Stimulated activated CD8-positive, alpha-beta memory T cell treated with anti-CD3 and anti-CD28 coated beads, Interleukin-12 subunit alpha, Interleukin-12 subunit beta, amount 100 ng/mL, for 24 hours (primary cell): ENCODE measurements around the gene NPR2.

Source experiments
- DNase-seq: peaks from one replicate; pipeline ENCODE4 v3.0.0-alpha.2; 2020; ENCODE audit errors: extremely low read depth

The NPR2 gene

DNA sequence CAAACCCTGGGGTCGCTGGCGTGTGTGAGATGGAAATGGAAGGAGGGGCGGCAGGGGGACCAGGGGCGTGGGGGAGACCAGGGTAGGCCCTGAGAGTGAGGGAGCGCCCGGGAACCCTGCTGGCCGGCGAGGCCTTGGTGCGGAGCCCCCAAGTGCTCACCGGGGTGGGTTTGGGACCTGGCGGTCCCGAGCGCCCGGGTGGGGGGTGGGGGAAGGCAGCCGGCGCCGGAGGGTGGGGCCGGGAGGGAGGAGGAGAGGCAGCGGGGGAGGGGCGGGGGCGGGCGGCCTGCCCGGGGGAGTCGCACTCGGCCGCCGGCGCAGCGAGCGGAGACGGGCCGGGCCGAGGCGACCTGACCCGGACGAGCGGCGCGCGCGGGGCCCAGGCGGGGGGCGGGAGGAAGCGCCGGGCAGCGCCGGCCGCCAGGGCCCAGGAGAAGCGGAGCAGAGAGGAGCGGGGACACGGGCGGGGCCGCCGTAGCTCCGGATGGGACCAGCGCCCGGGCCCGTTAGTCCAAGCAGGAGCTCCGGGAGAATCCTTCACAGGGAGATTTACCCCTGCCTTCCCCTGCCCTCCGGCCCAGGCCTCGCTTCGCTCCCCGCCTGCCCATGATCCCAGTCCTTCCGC lies at the start of gene NPR2:
TSS of gene NPR2 (plus strand) at position 295 of the 625 bp plus-strand sequence. CDS start 818 bp downstream, outside the sequence.
- no peak for DNase-seq

DNA sequence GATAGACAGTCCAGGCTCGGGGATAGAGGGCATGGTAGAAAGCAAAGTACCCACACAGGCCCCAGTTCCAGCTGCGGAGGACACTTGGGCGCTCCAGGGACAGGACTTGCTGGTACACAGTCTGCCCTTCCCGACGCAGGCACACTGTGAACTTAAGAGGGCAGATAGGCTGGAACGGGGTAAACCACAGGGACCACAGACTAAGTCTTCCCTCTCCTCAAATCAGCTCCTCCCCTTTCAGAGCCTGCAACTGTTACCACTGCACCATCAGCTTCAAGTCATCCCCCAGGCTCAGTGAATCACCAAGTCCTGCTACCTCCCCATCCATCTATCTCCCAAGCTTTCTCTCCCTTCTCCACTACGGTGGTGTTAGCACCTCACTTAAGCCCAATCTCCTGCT lies 49.7 kb upstream of the NPR2 start:
- DNase-seq, result no peak

DNA sequence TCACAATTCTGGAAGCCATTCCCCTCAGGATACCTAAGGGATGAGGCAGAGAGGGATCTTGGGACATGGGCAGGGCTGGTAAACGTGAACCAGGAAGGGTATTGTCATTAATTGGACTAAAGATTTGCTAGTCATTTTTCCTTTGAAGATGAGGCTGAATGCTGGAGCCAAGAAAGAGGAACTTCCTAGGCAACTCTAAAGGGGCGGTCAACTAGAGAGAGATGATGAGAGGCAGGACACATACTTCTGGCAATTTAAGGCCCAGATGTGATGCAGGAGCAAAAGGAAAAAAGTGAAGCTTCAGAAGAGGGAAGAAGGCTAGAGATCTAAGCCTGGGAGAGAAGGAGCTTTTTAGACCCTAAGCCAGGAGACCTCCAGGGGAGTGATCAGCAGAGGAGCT lies 47.9 kb upstream of the NPR2 start:
- DNase-seq, result no peak

DNA sequence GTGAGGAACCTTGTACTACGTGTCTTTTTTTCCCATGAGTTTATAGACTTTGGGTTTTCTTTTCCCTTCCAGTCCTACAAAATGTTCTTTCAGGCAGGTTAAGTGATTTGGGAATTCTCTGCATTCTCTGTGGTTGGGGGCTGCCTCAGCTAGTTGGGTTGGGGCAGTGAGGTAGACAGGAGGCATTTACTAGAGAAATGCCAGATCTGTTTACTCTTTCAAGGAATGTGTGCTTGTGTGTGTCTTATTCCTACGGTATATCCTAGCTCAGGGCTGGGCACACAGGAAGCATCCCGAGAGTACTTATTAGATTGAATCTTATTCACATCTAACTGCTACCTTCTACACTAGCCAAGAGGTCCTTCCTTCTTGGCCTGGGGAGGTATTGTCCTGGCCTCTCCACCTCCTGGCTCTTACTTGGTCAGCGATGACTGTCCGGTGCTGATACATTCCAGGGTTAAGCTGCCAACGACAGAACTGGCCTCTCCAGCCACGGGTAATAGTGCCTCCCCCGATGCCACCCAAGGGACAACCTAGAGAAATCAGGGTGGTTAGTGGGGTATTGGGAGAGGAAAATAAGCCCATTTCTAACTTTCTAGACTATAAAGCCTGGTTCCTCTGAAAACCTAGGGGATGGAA lies 47.4 kb upstream of the NPR2 start:
- DNase-seq, result no peak

DNA sequence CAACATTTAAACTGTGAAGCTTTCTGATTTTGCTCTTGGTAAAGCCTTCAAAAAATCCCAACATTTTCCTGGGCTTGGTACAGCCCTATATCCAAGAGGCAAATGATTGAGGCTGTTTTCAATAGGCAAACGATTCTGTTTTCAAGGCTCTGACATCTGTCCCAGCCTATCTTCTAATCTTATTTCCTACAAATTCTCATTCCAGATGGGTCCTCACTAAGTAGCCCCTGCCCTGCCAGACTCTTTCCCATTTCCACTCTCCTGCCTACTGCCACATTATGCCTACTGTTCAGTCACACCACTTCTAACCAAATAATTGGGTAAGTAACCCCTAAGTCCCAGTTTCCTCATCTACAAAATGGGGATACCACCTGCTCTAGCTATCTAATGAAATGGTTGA lies 45.8 kb upstream of the NPR2 start:
- DNase-seq, result no peak

DNA sequence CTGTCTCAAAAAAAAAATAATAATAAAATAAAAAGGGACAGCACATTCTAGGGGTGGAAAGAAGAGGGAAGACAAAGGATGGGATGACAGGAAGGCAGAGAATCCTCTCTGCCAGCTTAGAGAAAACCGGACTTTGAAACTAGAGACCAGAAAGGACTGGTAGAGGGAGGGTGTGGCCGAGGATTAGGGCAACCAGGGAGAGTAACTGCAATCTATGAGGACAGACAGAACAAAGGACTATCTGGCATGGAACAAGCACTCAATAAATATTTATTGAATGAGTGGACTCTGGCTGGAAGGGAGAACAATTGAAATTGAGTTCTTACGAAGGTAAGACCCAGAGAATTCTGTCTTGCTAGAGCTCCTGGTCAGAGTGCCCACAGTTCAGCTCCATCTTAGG lies 44.8 kb upstream of the NPR2 start:
- no peak for DNase-seq

DNA sequence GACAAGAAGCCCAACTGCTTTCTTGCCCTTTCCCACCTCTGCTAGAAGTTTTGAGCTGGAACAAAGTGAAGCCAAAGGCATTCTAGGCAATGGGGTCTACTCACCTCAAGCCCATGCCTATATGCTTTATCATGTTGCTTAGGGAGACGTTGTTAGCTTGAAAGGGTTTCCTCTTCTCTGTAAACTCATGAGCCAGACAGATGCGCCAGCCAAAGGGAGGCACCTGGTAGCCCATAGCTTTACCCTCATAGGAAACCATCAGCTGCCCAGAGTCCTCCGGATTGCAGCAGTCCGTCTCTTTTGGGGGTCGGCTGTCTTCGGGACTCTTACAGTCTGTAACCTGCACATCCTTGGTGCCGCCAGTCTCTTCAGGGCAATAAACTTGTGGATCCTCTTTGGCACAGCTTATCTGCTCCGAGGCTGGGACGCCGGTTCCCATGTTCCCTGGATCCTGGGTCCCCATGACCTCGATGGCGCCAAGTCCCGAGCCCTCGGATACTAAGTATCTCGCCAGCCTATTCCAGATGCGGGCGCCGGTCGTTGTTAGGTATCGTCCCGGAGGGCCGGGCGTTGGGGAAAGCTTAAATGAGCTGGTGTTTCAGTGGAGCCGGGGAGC lies 43.0 kb upstream of the NPR2 start:
- no peak for DNase-seq

DNA sequence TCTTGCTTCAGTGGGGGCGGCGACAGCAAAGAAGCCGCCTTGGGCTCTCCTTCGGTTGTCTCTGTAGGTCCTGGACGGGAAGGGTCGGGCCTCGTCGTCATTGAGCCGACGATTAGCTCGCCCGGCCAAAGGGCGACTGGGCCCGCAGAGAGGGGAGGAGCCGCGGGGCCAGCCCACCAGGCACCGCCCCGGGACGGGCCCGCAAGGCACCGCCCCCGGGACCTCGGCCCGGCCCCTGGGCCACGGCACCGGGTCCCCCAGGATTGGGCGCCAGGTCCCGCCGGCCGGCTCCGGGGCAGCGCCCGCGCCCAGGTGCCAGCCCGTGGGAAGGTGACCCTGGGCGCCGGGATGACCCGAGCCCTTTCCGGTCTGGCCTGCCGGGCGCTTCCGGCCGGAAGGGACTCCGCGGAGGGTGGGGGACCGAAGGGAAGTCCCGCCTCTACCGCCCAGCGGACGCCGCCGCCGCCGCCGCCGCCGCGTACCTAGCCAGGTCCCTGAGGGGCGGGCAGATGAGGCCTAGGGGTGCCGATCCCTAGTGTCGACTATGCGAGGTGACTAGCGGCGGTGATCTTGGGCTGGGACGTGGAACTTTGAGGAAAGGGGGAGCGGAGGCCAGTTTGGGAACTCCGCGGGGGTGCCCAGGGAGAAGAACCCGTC lies 42.4 kb upstream of the NPR2 start, which contains the start of the genes GBA2 and RGP1:
TSS of gene GBA2 (minus strand) at position 371 of the 657 bp plus-strand sequence. CDS start 524 bp downstream, outside the sequence.
TSS of gene RGP1 (plus strand) at position 430 of the 657 bp plus-strand sequence. CDS start 469 bp downstream, outside the sequence.
- DNase-seq, result peak; percentile 46

DNA sequence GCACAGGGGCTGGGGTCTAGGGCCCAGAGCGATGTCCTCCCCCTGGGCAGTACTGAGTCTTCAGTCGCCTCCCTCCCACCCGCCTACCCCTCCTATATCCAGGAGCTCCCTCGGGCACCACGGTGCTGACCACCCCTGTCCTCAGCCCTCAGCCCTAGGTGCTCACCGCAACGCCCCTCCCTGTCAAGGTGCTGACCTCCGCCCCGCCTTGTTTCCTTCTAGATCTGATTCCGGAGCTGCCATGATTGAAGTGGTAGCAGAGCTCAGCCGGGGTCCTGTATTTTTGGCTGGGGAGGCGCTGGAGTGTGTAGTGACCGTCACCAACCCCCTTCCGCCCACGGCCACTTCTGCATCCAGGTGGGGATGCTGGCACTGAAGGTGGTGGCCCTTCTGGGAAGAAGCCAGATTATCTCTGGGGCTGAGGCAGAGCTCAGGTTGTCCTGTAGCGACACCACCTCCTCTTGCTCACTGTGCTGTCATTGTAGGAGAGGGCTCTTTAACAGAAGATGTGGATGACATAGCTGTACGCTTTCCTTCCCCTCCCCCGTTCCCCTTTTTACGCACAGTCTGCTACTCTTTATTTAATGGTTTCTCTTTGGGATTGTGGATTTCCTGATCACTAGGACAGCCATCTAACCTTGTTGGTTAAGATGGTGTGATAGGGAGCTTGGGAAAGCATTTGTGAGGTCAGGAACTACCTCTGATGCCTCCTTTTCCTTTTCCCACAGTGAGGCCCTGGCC lies 41.7 kb upstream of the NPR2 start:
- no peak for DNase-seq

DNA sequence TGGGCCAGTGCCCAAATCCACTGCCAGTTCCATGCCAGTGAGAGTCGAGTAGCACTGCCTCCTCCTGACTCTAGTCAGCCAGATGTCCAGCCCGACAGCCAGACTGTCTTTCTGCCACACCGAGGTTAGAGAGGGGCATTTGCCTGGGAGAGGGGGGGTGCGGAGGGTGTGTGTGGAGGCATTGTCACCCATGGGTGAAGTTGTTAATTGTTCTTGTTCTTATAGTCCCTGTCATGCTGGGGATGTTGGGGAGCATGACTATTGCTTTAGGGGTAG lies 41.2 kb upstream of the NPR2 start:
- DNase-seq, result no peak

DNA sequence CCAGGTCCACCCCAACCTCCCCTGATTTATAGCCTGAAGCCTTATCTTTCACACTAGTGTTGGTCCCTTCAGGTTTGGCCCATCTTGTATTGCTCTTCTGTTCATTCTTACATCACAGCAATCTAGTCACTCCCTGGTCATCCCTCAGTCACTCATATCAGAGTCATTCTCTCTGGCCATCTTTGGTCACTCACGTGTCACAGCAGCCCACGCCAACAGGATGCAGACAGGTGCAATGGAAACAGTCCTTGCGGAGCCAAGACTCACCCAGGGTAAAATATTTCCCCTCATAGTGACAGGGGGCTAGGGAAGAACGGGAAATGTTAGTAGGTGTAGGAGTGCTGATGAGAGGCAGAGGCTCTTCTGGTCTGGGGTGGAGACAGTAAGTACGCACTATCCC lies 37.9 kb upstream of the NPR2 start:
- DNase-seq, result no peak

DNA sequence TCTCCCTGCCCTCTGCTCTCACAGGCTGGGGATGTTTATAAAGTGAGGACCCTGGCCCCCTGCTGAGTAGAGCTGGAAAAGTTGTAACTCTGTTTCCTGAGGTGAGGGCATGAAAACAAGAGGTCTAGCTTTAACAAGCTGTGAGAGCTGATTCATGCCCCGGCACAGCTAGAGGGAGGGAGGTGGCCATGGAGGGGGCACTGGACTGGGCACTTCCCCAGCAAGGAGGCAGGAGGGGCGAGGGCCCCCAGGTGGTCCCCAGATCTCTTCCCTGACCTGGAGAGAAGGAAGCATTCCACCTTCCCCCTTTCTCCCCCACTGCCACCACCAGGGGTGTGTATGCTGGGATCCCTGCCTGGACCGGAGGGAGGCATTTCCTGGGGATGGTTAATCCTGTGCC lies 37.1 kb upstream of the NPR2 start, which contains the start of gene MSMP:
TSS of gene MSMP (minus strand) at position 13 of the 400 bp plus-strand sequence. CDS start 147 bp downstream, outside the sequence.
- DNase-seq, result no peak

DNA sequence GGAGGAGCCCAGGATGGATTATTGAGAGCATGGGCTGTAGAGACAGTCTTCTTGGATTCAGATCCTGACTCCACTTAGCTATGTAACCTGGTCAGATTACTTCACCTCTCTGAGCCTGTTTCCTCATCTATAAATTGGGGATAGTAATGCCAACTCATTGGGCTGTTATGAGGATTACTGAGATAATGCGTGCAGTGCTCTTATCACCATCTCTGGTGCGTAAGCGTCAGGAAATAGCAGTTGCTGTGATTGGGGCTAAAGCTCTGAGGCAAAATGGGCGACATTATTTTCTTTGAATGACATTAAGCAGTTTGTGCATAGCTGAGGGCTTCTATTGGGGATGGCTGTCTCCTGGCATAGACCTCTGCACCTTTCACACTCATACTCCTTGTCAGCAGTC lies 36.3 kb upstream of the NPR2 start:
- no peak for DNase-seq

DNA sequence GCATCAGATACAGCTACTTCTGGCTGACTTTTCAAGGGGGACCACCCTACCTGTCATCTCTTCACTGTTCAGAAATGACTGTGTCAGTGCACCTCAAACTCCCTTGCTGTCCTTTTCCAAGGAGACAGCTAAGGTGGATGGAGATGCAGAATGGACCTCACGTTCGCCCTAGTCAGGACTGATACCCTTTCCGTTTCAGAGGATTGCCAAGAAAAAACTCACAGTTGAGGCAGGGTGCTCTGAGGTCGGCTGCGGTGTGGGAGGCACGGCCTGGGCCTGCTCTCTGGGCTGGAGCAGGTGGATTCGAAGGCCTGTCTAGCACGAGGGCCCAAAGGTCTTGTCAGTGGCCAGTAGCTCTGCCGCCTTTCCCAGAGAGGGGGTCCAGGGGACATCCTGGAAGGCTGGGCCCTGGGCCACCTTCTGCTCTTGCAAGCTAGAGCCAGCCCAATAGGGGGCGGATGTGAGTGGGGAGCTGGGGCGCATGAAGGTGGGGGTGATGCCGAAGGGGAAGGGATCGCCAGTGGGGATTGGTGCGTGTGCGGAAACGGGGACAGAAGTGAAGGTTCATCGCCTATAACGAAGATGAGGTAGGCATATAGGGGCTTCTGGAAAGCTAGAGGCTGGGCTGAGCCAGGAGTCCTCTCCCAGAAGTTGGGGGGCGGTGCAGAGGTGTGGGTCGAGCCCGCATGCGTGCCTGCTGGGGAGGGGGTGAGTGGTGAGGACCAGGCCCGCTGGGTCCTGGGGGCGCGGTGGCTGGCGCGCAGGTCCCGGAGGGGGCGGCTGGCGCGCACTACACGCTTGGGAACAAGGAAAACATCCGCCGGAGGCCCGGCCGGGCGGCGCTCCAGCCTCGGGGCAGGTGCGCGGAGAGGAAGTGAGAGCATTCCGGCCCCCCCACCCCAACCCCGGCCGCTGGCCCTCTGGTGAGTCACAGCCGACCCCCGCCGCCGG lies 34.8 kb upstream of the NPR2 start:
- DNase-seq, result peak; percentile 61

DNA sequence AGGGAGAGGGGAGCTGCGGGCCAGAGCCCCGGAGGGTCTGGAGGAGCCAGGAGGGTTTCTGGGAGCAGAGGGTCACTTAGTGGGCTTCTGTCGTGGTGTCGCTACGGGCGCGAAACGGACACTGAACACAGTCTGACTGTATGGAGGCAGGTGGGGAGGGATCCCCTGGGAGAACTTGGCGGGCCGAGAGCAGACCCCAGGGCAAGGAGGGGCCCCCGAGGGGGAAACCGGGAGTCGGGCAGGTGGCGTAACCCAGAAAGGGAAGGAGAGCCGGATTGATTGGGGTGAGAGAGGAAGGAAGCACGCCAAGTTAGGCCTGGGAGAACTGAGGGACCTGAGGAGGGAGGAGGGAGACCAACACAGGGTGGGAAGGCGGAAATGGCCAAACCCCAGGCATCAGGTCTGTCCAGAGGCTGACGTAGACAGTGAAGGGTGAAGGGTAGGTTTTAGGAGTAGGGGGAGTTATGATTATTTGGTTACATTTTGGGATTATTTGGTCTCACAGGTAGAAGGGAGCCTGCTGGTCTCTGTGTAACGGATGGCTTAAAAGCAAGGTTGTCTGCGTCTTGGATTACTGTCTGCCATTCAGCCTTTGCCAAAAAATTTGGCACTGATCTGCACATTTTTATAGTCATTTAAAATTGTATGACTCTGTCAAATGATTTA lies 34.0 kb upstream of the NPR2 start:
- DNase-seq, result no peak

DNA sequence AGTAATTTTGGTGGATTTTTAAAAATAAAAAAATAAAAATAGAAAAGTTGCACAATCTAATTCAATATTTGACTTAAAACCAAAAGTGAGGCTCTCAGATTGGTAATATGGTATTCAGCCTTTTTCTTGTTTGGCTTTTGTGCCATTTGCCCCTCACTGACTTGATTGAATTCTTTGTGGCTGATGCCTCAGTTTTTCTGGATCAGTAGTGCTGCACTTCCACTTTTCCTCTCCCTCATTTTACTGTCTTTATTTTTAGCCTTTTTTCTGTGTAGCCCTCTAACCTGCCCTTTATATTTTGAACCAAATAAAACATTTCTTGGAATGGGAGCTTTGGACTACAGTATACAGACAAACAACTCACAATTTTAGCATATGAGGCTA lies 33.5 kb upstream of the NPR2 start:
- no peak for DNase-seq

DNA sequence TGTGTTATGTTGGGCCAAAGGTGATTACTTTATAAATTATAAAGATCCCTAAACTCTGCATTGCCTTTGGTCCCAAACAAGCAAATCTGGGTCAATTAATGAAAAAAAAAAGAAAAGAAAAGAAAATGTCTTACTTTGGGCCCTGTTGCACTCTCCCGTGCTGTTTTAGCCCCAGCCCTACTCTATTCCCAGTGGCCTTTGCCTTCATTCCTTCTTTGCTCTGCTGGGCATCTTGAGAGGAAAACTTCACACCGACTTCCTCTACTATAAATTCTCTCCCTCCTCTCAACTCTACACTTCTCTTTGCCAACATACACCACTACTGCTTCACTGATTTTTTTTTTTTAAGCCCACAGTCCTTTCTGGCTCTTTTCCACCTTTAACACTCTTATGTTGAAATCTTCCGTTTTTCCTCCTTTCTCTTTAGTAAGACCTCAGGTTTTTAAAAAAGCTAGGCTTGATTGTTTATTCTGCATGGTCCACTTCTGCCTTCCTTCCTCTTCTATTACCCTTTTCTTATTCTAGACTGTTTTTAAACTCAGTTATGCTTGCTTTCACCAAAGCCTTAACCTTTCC lies 32.8 kb upstream of the NPR2 start:
- no peak for DNase-seq

DNA sequence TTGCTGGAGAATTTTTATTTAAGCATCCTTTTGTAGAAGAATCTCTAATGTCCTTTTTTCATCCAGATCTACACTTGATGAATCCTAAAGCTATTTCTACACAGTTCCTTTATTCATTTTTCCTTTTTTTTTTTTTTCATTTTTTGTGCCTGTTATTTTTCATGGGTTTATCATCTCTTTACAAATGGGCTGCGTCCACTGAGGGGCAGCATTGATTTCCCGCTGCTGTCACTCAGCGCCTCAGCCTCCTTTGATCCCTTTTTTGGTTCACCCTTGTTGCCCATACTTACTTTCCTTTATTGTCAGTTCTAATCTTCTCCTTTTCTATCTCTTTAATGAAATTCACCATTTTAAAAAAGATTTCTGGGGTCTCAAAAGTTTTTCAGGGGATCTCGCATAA lies 31.6 kb upstream of the NPR2 start:
- DNase-seq, result no peak

DNA sequence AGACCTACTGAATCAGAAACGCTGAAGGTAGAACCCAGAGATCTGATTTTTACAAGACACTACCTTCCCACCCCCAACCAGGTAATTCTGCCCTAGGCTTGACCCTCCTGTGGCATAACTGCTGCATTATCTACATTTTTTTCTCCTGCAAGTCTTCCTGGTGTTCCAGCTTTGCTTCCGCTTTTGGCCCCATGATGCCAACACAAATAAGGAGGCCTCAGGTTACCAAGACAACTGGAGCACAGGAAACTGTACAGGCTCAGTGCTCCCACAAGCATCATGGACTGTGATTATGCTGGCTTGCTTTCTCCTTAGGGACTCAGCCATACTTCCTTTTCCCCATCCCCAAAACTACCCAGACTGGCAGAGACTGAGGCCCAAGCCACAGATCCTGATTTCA lies 30.7 kb upstream of the NPR2 start:
- DNase-seq, result no peak

DNA sequence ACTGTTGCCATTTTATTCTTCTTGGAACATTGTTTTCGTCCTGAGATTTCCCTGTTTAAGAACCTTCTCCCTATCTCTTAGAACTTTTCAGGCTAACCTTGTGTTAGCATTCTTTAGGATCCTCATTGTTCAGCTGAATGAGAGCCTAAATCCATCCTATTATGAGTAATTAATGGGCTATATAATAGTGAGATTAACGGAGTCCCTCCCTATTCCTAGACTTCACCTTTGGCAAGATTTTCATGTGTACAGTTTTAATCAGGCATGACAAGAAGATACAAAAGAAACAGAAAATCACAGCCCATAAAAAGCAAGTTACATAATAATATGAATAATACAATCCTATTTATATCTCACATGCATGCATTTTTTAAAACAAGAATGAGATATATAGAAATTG lies 28.2 kb upstream of the NPR2 start:
- DNase-seq, result no peak
